Hippocampal formation (tissue), 2 donors: ENCODE results near the gene TUBA8.
A peak's percentile ranks its signal among the peaks of the same experiment; 100 is the strongest.
"Not testable (repeated sequence)": the region's sequence is repeated elsewhere in the genome, so short reads cannot be mapped to it uniquely, and the experiment has no call there.

ENCODE experiments used
- DNase-seq, 2 donors: peaks; one replicate each; lab custom pipeline; 2025; lab: John Stamatoyannopoulos, UW

Gene TUBA8

DNA sequence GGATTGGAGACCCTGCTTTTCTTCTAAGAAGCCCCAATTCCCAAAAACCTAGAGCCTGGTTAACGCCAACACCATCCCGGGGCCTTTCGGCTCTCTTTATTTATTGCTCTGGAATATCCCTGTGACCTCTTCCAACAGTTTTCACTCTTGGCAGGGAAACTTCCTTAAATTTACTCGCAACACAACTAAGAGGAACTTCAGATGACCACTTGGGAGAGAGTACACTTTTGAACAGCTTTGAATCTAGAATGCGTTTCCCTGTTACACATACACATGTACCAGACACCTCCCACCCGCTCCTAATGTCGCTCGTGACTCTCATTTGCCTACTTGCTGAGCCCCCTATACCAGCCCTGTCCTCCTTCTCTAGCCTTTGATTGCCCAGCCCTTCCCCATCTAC is 19.4 kb downstream of the TUBA8 start:
- DNase-seq: no peak

DNA sequence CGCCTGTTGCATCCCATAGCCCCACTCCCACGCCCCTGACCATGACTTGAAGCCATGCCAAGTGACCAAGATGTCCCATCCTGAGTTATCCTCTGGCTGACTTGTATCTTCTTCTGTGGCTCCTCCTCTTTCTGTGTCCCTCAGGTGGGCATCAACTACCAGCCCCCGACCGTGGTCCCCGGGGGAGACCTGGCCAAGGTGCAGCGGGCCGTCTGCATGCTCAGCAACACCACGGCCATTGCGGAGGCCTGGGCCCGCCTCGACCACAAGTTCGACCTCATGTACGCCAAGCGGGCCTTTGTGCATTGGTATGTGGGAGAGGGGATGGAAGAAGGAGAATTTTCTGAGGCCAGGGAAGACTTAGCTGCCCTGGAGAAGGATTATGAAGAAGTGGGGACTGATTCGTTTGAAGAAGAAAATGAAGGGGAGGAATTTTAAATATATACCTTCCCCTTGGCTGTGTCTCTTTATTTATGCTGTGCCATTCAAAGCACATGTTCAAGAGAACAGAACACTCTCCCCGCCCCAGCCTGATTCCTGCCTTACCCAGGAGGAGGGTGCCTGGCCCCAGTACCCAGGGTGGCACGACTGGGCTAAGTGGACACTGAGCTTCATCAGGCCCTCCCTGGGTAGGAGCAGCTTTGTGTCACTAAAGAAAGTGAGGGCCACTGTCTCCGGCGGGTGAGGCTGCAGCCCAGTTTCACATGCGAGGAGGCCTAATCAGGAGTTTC is 20.3 kb downstream of the TUBA8 start:
- DNase-seq: no peak

DNA sequence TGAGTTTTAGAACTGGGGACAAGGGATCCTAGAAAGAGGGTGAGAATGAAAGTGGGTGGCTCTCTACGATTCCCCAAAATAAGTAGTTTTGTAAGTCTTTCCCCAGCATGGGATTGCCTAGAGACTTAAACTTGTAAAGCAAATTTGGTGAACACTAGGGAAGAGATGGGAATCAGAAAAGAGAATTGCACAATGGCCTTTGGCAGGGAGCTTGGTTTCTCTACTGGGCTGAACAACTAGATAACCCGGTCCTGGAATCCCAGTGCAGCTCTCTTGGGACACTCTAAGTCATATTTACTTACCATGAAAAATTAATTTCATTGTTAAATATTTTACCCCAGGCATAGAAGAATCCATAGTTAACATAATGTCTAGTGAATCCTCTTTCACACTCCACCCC is 22.8 kb downstream of the TUBA8 start:
- no peak for DNase-seq

DNA sequence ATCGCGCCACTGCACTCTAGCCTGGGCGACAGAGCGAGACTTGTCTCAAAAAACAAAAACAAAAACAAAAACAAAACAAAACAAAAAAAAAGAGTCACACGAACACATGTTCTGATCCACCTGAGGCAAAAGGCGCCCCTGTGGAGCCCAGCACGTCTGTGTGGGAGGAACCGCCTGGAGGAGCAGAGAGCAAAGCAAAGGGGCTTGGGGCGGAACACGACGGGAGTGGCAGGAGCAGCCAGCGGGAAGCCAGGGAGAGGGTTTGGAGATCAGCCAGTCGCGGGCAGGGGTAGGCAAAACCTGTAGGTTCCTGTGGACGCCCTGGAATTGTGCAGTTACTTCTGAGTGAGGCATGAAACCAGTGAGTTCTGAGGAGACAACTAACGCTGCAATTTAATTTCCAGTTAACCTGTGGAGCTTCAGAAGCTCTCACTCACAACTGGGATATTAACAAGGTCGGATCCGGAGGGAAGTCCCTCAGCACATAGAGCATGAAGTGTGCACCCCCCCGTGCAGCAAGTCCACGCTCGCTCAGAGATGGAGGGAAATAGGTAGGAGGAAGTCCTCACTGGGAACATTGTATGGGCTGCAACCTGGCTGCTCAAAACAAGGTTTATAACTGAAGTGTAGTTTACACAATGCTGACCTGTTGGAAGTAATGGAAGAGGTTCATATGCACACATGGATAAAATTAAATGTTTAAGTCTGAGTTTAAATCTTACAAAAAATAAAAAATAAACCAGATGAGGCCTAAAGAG is 26.1 kb downstream of the TUBA8 start:
- DNase-seq: no peak

DNA sequence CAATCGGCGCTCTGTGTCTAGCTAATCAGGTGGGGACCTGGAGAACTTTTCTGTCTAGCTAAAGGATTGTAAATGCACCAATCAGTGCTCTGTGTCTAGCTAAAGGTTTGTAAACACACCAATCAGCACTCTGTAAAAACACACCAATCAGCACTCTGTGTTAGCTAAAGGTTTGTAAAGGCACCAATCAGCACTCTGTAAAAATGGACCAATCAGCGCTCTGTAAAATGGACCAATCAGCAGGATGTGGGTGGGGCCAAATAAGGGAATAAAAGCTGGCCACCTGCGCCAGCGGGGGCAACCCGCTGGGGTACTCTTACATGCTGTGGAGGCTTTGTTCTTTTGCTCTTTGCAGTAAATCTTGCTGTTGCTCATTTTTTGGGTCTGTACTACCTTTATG is 30.4 kb downstream of the TUBA8 start:
- DNase-seq: not testable (repeated sequence)

DNA sequence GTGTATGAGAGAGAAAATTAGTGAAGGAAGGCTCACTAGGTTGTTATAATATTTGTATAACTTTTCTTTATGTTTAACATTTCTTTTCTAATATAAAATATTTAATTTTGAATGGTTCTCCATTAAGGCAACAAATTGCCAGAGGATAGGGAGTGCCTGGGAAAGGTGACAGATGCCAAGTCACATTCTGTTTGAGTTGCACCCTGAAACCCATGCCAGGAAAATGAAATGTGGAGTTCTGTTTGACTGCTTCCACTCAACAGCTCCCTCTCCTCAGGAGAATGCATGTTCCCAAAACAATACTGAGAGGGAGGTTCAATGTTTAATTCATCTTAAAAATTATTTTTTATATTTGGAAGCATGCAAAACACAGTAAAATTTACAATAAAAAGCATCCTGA is 33.5 kb downstream of the TUBA8 start:
- no peak for DNase-seq

DNA sequence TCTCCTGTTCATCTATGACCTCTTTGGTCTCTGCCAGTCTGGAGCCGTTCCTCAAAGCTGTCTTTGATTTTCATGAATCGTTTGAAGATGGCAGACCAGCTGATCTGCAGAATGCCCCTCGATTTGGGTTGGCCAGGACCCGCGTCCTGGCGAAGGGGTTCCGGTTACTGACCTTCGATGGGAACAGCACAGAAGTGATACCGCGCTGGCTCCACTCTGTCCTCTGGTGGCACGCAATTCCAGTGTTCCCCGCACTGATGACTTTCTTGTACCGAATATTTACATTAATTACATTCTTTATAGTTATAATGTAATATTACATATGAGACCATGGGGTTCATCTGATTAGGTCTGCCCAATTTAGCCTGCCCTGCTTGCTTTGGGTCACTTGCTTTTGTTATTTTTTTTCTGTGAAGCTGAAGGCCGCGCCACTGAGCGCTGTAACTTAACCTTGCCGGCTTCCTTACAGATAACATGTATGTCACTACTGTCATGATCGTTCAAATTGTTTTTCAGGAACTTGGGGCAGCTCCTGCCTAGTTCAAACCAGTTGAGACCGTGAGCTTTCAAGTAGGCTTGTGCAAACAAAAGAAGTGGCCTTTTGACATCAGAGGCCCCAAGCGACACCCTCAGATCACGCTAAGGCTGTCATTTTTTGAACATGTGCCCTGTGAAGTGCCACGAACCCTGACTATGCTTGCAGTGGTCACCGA is 35.2 kb downstream of the TUBA8 start:
- DNase-seq: no peak

DNA sequence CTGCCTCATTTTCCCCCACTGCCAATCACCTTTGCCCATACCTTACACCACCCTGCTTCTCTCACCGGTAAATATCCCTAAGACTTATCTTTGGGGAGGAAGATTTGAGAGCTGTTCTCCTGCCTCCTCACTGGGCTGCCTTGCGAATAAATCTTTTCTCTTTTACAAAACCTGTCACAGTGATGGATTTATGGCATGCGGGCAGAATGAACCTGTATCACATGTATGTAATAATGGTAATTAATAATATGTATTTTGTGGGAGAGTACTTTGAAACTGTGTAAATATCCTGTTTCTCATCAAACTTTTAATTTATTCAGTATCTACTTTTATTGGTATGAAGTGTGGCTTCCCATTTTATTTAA is 35.8 kb downstream of the TUBA8 start:
- no peak for DNase-seq

DNA sequence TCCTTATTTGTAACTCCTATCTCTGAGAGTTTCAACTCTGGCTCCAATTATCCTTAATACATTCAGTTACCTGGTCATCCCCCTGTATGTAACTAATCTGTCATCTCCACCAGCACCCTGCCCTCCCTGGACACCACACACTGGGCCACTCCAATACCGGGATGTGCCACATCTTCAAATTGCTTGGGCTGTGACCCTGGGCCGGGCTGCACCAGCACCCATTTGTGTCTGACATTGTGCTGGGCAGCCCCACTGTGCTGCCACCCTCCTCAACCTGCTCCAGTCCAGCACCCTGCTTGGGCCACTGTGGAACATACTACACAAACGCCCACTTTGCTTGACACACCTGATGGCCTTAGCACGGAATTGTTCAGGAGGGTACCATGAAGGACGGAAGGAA is 37.2 kb downstream of the TUBA8 start:
- DNase-seq: no peak

DNA sequence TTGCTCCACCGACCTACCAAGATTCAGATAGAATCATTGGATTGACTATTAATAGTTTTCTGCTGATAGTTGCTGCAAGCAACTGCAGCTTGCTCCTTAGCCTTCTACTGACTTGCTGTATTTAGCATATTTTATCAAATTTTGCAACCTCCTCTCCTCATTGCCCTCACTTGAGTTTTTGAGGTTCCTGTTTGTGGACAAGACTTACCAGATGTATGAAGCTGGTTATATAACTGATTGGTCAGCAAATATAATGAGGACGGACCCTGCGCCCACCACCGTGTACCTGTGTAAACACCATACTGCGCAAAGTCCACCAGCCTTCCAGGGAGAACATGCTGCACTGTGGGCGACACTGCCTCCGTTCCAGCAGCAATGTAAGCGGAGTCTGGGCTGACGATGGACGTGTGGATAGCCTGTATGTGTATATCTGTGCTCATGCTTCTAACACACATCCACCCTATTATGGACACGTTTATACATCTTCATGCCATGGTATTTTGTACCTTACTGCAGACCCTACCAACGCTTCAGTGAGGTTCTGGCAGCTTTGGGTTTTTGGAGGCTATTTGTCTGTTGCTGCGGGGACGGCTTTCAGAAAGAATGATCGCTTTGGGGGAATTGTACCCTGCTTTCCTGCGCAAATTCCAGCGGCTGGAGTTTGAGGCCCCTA is 37.8 kb downstream of the TUBA8 start:
- DNase-seq: no peak

DNA sequence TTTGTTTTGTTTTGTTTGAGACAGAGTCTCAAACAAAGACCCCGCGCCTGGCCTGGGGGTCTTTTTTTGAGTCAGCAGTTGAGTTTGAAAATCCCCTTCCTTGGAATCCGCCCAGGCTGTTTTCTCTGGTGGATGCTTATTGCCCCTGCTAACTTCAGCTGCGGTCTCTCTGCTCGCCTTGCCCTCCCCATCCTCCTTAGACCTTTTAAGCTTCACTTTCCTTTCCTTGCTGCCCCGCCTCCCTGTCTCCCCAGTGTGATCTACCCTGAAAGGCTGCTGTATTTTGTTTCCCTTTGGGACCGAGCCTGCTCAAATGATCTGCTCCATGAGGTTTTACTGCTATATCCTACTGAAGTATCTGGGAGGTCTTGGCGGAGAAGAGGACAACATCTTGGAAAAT is 41.9 kb downstream of the TUBA8 start:
- no peak for DNase-seq

DNA sequence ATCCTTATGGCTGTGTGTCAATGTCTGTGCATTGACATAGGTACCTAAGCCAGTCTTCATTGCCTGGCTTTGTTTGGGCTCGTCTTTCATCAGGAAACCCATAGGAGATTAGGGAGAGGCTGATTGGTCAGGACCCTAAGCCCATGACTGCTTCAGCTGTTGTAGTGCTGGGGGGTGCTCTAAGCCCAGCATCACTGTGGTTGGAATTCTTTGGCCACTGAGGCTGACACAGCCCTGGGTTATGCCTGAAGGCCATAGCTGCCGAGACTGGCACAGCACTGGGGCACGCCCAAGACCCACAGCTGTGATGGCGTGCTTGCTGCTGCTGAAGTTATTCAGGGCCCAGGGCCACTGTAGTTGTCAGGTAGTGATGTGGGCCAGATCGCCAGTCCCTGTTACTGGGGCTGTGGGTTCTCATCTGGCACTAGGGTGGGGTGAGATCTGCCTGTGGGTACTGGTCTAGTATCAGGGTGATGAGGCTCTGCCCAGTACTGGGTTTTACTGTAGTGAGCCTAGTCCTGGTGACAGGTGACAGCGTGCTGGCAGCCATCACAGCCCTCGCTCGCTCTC is 44.3 kb downstream of the TUBA8 start:
- no peak for DNase-seq

DNA sequence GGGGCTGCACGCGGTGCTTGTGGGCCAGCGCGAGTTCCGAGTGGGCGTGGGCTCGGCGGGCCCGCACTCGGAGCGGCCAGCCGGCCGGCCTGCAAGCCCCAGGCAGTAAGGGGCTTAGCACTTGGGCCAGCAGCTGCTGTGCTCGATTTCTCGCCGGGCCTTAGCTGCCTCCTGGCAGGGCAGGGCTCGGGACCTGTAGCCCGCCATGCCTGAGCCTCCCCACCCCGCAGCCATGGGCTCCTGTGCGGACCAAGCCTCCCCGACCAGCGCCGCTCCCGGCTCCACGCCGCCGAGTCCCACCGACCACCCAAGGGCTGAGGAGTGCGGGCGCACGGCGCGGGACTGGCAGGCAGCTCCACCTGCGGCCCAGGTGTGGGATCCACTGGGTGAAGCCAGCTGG is 44.9 kb downstream of the TUBA8 start:
- not testable (repeated sequence) for DNase-seq

DNA sequence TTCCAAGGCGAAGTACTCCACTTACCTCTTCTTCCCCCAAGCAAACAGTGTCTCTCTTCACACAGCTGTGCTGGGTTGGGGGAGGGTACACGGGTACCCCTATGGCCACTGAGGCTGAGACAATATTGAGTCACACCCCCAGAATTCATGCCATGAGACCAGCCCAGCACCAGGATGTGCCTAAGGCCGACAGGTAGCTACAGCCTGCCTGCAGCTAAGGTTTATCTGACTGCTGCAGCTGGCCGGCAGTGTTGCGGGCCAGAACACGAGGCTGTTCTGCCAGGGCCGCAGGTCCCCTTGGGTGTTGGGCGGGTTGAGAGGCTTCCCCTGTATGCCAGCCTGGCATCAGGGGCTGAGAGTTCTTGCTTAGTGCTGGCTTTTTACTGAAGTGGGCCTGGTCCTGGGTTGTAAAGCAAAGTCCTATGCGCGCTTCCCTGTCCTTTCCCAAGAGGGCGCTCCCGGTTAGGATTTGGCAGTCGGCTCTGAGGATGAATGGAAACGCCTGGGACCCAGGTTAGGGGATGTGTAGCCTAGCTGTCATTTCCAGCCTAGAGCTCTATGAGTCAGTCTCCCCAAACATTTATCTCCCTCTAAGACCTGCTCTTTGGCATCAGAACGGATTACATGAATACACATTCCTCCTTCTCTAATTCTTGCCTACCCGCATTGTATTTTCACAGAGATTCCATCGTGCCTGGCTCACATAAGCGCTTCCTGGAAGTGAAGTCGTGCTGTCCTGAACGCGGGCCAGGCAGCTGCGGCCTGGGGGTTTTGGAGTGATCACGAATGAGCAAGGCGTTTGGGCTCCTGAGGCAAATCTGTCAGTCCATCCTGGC is 46.5 kb downstream of the TUBA8 start:
- DNase-seq: peak; percentile 42 to 54

DNA sequence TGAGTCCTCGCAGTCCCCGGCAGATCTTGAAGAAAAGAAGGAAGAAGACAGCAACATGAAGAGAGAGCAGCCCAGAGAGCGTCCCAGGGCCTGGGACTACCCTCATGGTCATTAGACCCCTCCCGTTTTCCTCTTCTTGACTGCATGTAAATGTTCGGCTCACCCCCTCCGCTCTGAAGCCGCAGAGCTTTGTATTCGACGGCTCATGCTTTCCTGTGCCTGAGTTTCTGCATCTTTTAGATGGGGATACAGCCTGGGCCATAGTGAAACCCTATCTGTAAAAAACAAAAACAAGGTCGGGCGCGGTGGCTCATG is 47.1 kb downstream of the TUBA8 start:
- DNase-seq: no peak

DNA sequence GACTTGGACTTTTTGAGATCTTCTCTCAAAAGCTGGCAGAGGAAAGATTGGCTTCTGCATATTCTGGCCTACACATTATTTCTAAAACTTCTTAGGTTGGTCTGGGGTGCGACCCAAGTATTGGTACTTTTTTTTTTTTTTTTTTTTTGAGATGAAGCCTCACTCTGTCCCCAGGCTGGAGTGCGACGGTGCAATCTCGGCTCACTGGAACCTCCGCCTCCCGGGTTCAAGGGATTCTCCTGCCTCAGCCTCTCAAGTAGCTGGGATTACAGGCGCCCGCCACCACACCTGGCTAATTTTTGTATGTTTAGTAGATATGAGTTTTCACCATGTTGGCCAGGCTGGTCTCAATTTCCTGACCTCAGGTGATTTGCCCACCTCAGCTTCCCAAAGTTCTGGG is 50.0 kb downstream of the TUBA8 start:
- DNase-seq: not testable (repeated sequence)

DNA sequence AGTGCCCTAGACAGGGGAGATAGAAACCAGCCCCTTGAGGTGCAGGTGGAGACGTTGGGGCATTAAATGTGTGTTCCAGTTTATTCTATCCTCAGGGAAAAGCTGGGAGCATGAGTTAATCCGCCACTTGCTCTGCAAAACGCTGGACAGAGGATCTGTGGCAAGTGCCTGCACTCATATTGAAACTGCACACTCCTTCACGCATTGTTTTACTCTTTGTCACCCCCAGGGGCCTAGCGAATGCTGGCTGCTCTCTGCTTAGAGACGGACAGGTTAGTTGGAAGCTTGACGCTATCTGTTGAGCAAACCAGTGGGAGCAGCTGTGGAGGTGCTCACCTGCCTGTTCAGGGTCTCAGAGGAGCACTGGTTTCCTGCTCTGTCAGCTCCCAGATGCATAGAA is 53.2 kb downstream of the TUBA8 start:
- DNase-seq: not testable (repeated sequence)

DNA sequence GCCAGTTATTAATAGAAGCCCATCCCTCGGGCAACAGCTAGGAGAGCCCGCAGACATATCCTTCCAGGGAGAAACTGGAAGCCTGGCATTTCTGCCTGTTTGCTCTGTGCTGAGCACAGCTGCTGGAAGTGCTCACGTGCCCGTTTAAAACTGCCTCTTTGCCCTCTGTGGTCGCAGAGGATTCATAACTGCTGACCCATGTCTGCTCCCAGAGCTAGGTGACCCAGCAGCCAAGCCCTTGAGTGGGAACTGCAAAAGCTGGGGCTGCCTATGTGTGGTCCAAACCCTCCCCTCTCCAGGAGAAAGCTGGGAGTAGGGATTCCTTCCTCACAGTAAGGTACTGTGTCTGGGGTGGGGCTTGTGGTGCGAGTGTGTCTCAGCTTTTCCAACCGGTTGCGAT is 54.0 kb downstream of the TUBA8 start:
- DNase-seq: not testable (repeated sequence)

DNA sequence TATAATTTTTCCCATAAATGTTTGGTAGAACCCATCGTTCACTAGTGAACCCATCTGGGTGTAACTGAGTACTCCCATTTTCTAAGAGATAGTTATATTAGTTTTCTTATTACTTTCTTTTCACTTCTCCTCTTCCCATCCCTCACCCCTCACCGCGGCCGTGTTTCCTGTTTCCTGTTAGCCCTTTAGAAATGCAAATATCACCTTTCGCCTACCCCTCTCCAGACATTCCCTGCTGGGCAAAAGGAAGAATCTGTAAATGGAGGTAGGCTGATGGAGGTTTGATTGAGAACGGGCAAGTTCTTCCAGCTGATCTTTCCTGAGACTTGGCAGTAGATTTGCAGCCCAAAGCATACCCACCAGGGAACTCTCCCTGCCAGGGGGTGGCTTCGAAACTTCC is 54.7 kb downstream of the TUBA8 start:
- DNase-seq: not testable (repeated sequence)

DNA sequence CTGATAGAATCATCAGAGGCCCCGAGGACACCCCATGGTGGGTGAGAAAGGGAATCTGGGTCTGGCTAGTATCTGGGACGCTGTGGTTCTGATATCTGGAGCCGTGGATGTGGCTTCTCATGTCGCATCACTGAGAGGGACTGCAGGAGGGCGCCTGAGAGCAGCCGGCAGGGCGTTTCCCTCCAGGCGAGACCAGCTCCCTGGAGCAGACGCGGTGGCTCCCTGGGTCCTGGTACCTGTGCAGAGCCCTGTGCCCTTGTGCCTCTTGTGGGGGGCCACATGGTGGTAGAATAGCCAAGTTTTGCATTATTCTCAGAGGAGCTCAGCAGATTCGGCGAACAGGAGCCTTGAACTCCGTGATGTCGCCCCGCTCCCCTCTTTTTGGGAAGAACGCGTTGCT is 59.7 kb downstream of the TUBA8 start:
- not testable (repeated sequence) for DNase-seq

DNA sequence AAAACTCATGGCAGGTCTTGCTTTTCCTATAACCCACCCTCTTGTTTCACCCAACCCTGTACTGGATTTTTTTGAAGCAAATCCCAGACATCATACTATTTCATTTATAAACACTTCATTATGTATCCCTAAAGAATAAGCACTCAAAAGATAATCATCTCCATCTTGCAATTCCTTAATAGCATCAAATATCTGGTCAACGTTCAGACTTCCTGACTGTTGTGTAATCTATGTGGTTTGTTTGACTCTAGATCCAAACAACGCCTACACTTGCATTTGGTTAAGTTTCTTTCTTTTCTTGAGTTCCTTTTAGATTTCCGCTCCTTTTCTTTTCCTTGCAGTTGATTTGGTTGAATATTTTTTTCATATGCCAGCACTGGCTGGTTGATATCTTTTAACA is 61.6 kb downstream of the TUBA8 start:
- DNase-seq: not testable (repeated sequence)
